ENCODE measurements around the gene CACNB1.

CACNB1 gene

GRCh38 chr17:39213852-39214251 is 16.4 kb upstream of the CACNB1 start:
- Histone ChIP-seq H2AFZ (ENCODE audit: low read length, unreplicated experiment) (no peak overlapping the region), H3K27ac (ENCODE audit: low read depth, low read length) (no peak overlapping the region), H3K27me3 (ENCODE audit: insufficient read depth, low read length) (no peaks in the 10 kb centered on the region), H3K4me1 (ENCODE audit: control insufficient read depth, insufficient read depth, low read length, unreplicated experiment) (peaks cover 7% of the 10 kb centered on the region), H3K4me3 (ENCODE audit: low read depth, low read length) (no peak overlapping the region), H3K79me2 (ENCODE audit: control insufficient read depth, insufficient read depth, low read length, unreplicated experiment) (no peaks in the 10 kb centered on the region), H3K36me3 (ENCODE audit: insufficient read depth, low read length) (no peaks in the 10 kb centered on the region)

- Histone ChIP-seq H2AFZ (ENCODE audit: low read length, unreplicated experiment) (no peak overlapping the region), H3K36me3 (ENCODE audit: insufficient read depth, low read length) (no peaks in the 10 kb centered on the region), H3K79me2 (ENCODE audit: control insufficient read depth, insufficient read depth, low read length, unreplicated experiment) (no peaks in the 10 kb centered on the region), H3K4me3 (ENCODE audit: low read depth, low read length) (no peak overlapping the region), H3K27me3 (ENCODE audit: insufficient read depth, low read length) (no peaks in the 10 kb centered on the region), H3K4me1 (ENCODE audit: control insufficient read depth, insufficient read depth, low read length, unreplicated experiment) (peaks cover 12% of the 10 kb centered on the region), H3K27ac (ENCODE audit: low read depth, low read length) (no peak overlapping the region)
Measured at GRCh38 chr17:39212841-39213480, 15.5 kb upstream of the CACNB1 start.

- H3K36me3 ChIP-seq (ENCODE audit: insufficient read depth, low read length): no peaks in the 10 kb centered on the region
- H2AFZ ChIP-seq (ENCODE audit: low read length, unreplicated experiment): no peak overlapping the region
- H3K4me3 ChIP-seq (ENCODE audit: low read depth, low read length): no peak overlapping the region
- peaks cover 14% of the 10 kb centered on the region for H3K4me1 ChIP-seq (ENCODE audit: control insufficient read depth, insufficient read depth, low read length, unreplicated experiment)
- H3K27ac ChIP-seq (ENCODE audit: low read depth, low read length): no peak overlapping the region
- no peaks in the 10 kb centered on the region for H3K79me2 ChIP-seq (ENCODE audit: control insufficient read depth, insufficient read depth, low read length, unreplicated experiment)
- H3K27me3 ChIP-seq (ENCODE audit: insufficient read depth, low read length): no peaks in the 10 kb centered on the region
Measured at GRCh38 chr17:39212195-39212810, 14.8 kb upstream of the CACNB1 start.

- peak overlapping the region; percentile 72 for H3K4me3 ChIP-seq (ENCODE audit: low read depth, low read length)
Measured at GRCh38 chr17:39210093-39210434, 12.6 kb upstream of the CACNB1 start.

GRCh38 chr17:39209317-39210092 is 12.0 kb upstream of the CACNB1 start:
- no peaks in the 10 kb centered on the region for H3K27me3 ChIP-seq (ENCODE audit: insufficient read depth, low read length)
- no peak overlapping the region for H3K27ac ChIP-seq (ENCODE audit: low read depth, low read length)
- H3K79me2 ChIP-seq (ENCODE audit: control insufficient read depth, insufficient read depth, low read length, unreplicated experiment): no peaks in the 10 kb centered on the region
- 0 out of 2 replicates have a peak, but pooled peaks cover 4% of the 10 kb centered on the region for H3K36me3 ChIP-seq (ENCODE audit: insufficient read depth, low read length)
- peak overlapping the region; percentile 37 for H2AFZ ChIP-seq (ENCODE audit: low read length, unreplicated experiment)
- peaks cover 16% of the 10 kb centered on the region for H3K4me1 ChIP-seq (ENCODE audit: control insufficient read depth, insufficient read depth, low read length, unreplicated experiment)
- H3K4me3 ChIP-seq (ENCODE audit: low read depth, low read length): peak overlapping the region; percentile 72

More at GRCh38 chr17:39210093-39210434, 12.6 kb upstream of the CACNB1 start:
- no peak overlapping the region for H2AFZ ChIP-seq (ENCODE audit: low read length, unreplicated experiment)
- H3K4me1 ChIP-seq (ENCODE audit: control insufficient read depth, insufficient read depth, low read length, unreplicated experiment): peaks cover 16% of the 10 kb centered on the region
- 0 out of 2 replicates have a peak, but pooled peaks cover 1% of the 10 kb centered on the region for H3K36me3 ChIP-seq (ENCODE audit: insufficient read depth, low read length)
- H3K27ac ChIP-seq (ENCODE audit: low read depth, low read length): no peak overlapping the region
- no peaks in the 10 kb centered on the region for H3K79me2 ChIP-seq (ENCODE audit: control insufficient read depth, insufficient read depth, low read length, unreplicated experiment)
- no peaks in the 10 kb centered on the region for H3K27me3 ChIP-seq (ENCODE audit: insufficient read depth, low read length)

GRCh38 chr17:39208893-39209292 is 11.4 kb upstream of the CACNB1 start:
- Histone ChIP-seq H3K27ac (ENCODE audit: low read depth, low read length) (no peak overlapping the region), H3K79me2 (ENCODE audit: control insufficient read depth, insufficient read depth, low read length, unreplicated experiment) (no peaks in the 10 kb centered on the region), H3K27me3 (ENCODE audit: insufficient read depth, low read length) (no peaks in the 10 kb centered on the region), H3K4me3 (ENCODE audit: low read depth, low read length) (peak overlapping the region; percentile 72; the same call in 1 of the 2 replicates), H3K36me3 (ENCODE audit: insufficient read depth, low read length) (peaks cover 7% of the 10 kb centered on the region; the same call in 1 of the 2 replicates), H3K4me1 (ENCODE audit: control insufficient read depth, insufficient read depth, low read length, unreplicated experiment) (peaks cover 16% of the 10 kb centered on the region), H2AFZ (ENCODE audit: low read length, unreplicated experiment) (no peak overlapping the region)

GRCh38 chr17:39208136-39208535 is 10.7 kb upstream of the CACNB1 start:
- H3K79me2 ChIP-seq (ENCODE audit: control insufficient read depth, insufficient read depth, low read length, unreplicated experiment): no peaks in the 10 kb centered on the region
- peaks cover 16% of the 10 kb centered on the region for H3K4me1 ChIP-seq (ENCODE audit: control insufficient read depth, insufficient read depth, low read length, unreplicated experiment)
- H3K4me3 ChIP-seq (ENCODE audit: low read depth, low read length): no peak overlapping the region
- H3K27me3 ChIP-seq (ENCODE audit: insufficient read depth, low read length): no peaks in the 10 kb centered on the region
- H3K27ac ChIP-seq (ENCODE audit: low read depth, low read length): no peak overlapping the region
- no peak overlapping the region for H2AFZ ChIP-seq (ENCODE audit: low read length, unreplicated experiment)
- peaks cover 11% of the 10 kb centered on the region; the same call in 1 of the 2 replicates for H3K36me3 ChIP-seq (ENCODE audit: insufficient read depth, low read length)

GRCh38 chr17:39205112-39205526 is 7.7 kb upstream of the CACNB1 start:
- Histone ChIP-seq H2AFZ (ENCODE audit: low read length, unreplicated experiment) (no peak overlapping the region), H3K79me2 (ENCODE audit: control insufficient read depth, insufficient read depth, low read length, unreplicated experiment) (peaks cover 26% of the 10 kb centered on the region), H3K4me1 (ENCODE audit: control insufficient read depth, insufficient read depth, low read length, unreplicated experiment) (peaks cover 31% of the 10 kb centered on the region), H3K27ac (ENCODE audit: low read depth, low read length) (no peak overlapping the region), H3K36me3 (ENCODE audit: insufficient read depth, low read length) (peaks cover 31% of the 10 kb centered on the region), H3K4me3 (ENCODE audit: low read depth, low read length) (no peak overlapping the region), H3K27me3 (ENCODE audit: insufficient read depth, low read length) (no peaks in the 10 kb centered on the region)

GRCh38 chr17:39204245-39204644 is 6.8 kb upstream of the CACNB1 start:
- no peak overlapping the region for H3K4me3 ChIP-seq (ENCODE audit: low read depth, low read length)
- H3K79me2 ChIP-seq (ENCODE audit: control insufficient read depth, insufficient read depth, low read length, unreplicated experiment): peaks cover 27% of the 10 kb centered on the region
- peaks cover 31% of the 10 kb centered on the region for H3K36me3 ChIP-seq (ENCODE audit: insufficient read depth, low read length)
- H3K27ac ChIP-seq (ENCODE audit: low read depth, low read length): no peak overlapping the region
- H2AFZ ChIP-seq (ENCODE audit: low read length, unreplicated experiment): no peak overlapping the region
- no peaks in the 10 kb centered on the region for H3K27me3 ChIP-seq (ENCODE audit: insufficient read depth, low read length)
- H3K4me1 ChIP-seq (ENCODE audit: control insufficient read depth, insufficient read depth, low read length, unreplicated experiment): peaks cover 28% of the 10 kb centered on the region

GRCh38 chr17:39200957-39201510 is 3.6 kb upstream of the CACNB1 start:
- no peak overlapping the region for H2AFZ ChIP-seq (ENCODE audit: low read length, unreplicated experiment)
- H3K27ac ChIP-seq (ENCODE audit: low read depth, low read length): peak overlapping the region; percentile 90
- peaks cover 32% of the 10 kb centered on the region for H3K79me2 ChIP-seq (ENCODE audit: control insufficient read depth, insufficient read depth, low read length, unreplicated experiment)
- H3K4me1 ChIP-seq (ENCODE audit: control insufficient read depth, insufficient read depth, low read length, unreplicated experiment): peaks cover 19% of the 10 kb centered on the region
- H3K36me3 ChIP-seq (ENCODE audit: insufficient read depth, low read length): peaks cover 31% of the 10 kb centered on the region
- H3K27me3 ChIP-seq (ENCODE audit: insufficient read depth, low read length): no peaks in the 10 kb centered on the region
- H3K4me3 ChIP-seq (ENCODE audit: low read depth, low read length): peak overlapping the region; percentile 84
